HG02943 (cell line): ENCODE results near the gene PSTPIP1.

ENCODE experiments used
- ATAC-seq: cut with Tn5 transposase; IDR thresholded peaks from one replicate; pipeline ENCODE4 v1.9.1; 2021; ENCODE audit warnings: mild to moderate bottlenecking, low read depth, moderate library complexity; ENCODE audit not compliant: unreplicated experiment

The PSTPIP1 gene

GRCh38 chr15:76996526-76997401 lies 1.8 kb downstream of the PSTPIP1 start:
- ATAC-seq: no peak

- ATAC-seq: no peak
Measured at GRCh38 chr15:76998663-76999285, 3.8 kb downstream of the PSTPIP1 start.

- no peak for ATAC-seq
Measured at GRCh38 chr15:76999996-77000395, 5.1 kb downstream of the PSTPIP1 start.

GRCh38 chr15:77001351-77001750 lies 6.4 kb downstream of the PSTPIP1 start:
- no peak for ATAC-seq

- no peak for ATAC-seq
Measured at GRCh38 chr15:77001966-77002365, 7.0 kb downstream of the PSTPIP1 start.

- no peak for ATAC-seq
Measured at GRCh38 chr15:77002436-77002835, 7.5 kb downstream of the PSTPIP1 start.

GRCh38 chr15:77002954-77003912 lies 8.3 kb downstream of the PSTPIP1 start:
- peak; percentile 79 for ATAC-seq

GRCh38 chr15:77004189-77004588 lies 9.3 kb downstream of the PSTPIP1 start:
- no peak for ATAC-seq

- ATAC-seq: no peak
Measured at GRCh38 chr15:77009176-77009575, 14.2 kb downstream of the PSTPIP1 start.

GRCh38 chr15:77009646-77010311 lies 14.9 kb downstream of the PSTPIP1 start:
- no peak for ATAC-seq

GRCh38 chr15:77010312-77010686 lies 15.4 kb downstream of the PSTPIP1 start:
- no peak for ATAC-seq

- ATAC-seq: no peak
Measured at GRCh38 chr15:77010857-77011256, 15.9 kb downstream of the PSTPIP1 start.

- no peak for ATAC-seq
Measured at GRCh38 chr15:77012117-77012712, 17.3 kb downstream of the PSTPIP1 start.

GRCh38 chr15:77012868-77013267 lies 17.9 kb downstream of the PSTPIP1 start:
- no peak for ATAC-seq

- ATAC-seq: no peak
Measured at GRCh38 chr15:77013776-77014131, 18.8 kb downstream of the PSTPIP1 start.

GRCh38 chr15:77014132-77015081 lies 19.5 kb downstream of the PSTPIP1 start:
- no peak for ATAC-seq

GRCh38 chr15:77015646-77016320 lies 20.9 kb downstream of the PSTPIP1 start:
- no peak for ATAC-seq

GRCh38 chr15:77016321-77016695 lies 21.4 kb downstream of the PSTPIP1 start:
- ATAC-seq: no peak
